GM21737 (cell line): ENCODE results near the gene CTAG2.
"Not testable (repeated sequence)": the region's sequence is repeated elsewhere in the genome, so short reads cannot be mapped to it uniquely, and the experiment has no call there.

Experiments used
- ATAC-seq: cut with Tn5 transposase; IDR thresholded peaks from one replicate; pipeline ENCODE4 v1.9.1; 2021; ENCODE audit warnings: mild to moderate bottlenecking, moderate library complexity; ENCODE audit not compliant: unreplicated experiment

CTAG2 gene

GRCh38 chrX:154653413-154653812 is at the start of gene CTAG2:
Gene CTAG2, minus strand, starts transcription at chrX:154653579. Its CDS starts 64 bp downstream, at chrX:154653515.
- ATAC-seq, result not testable (repeated sequence)

GRCh38 chrX:154698630-154699248 is 45.4 kb upstream of the CTAG2 start:
- no peak for ATAC-seq

GRCh38 chrX:154696676-154697045 is 43.3 kb upstream of the CTAG2 start:
- ATAC-seq, result no peak

GRCh38 chrX:154695911-154696675 is 42.7 kb upstream of the CTAG2 start:
- ATAC-seq, result no peak

GRCh38 chrX:154693394-154693793 is 40.0 kb upstream of the CTAG2 start:
- no peak for ATAC-seq

- not testable (repeated sequence) for ATAC-seq
Observed at GRCh38 chrX:154690438-154690837, 37.1 kb upstream of the CTAG2 start.

GRCh38 chrX:154672084-154672483 is 18.7 kb upstream of the CTAG2 start:
- not testable (repeated sequence) for ATAC-seq

- not testable (repeated sequence) for ATAC-seq
Observed at GRCh38 chrX:154670848-154671247, 17.5 kb upstream of the CTAG2 start.

- no peak for ATAC-seq
Observed at GRCh38 chrX:154661899-154662298, 8.5 kb upstream of the CTAG2 start.

GRCh38 chrX:154661170-154661569 is 7.8 kb upstream of the CTAG2 start:
- no peak for ATAC-seq

GRCh38 chrX:154660541-154660940 is 7.2 kb upstream of the CTAG2 start:
- no peak for ATAC-seq

- ATAC-seq, result no peak
Observed at GRCh38 chrX:154658957-154659356, 5.6 kb upstream of the CTAG2 start.

- ATAC-seq, result no peak
Observed at GRCh38 chrX:154658187-154658586, 4.8 kb upstream of the CTAG2 start.

GRCh38 chrX:154657226-154657805 is 3.9 kb upstream of the CTAG2 start:
- ATAC-seq, result no peak

GRCh38 chrX:154655786-154656185 is 2.4 kb upstream of the CTAG2 start:
- no peak for ATAC-seq

- ATAC-seq, result no peak
Observed at GRCh38 chrX:154655346-154655745, 2.0 kb upstream of the CTAG2 start.

- ATAC-seq, result no peak
Observed at GRCh38 chrX:154654925-154655324, 1.5 kb upstream of the CTAG2 start.

GRCh38 chrX:154654372-154654771 is 993 bp upstream of the CTAG2 start:
- no peak for ATAC-seq

- ATAC-seq, result no peak
Observed at GRCh38 chrX:154653048-154653401, 354 bp downstream of the CTAG2 start.

- ATAC-seq, result no peak
Observed at GRCh38 chrX:154652311-154653047, 900 bp downstream of the CTAG2 start.

GRCh38 chrX:154650221-154650510 is 3.2 kb downstream of the CTAG2 start:
- ATAC-seq, result no peak
